HG03066 (cell line): ENCODE results near the gene RAB3B.
A peak's percentile ranks its signal among the peaks of the same experiment; 100 is the strongest.
"Not testable (repeated sequence)": the region's sequence is repeated elsewhere in the genome, so short reads cannot be mapped to it uniquely, and the experiment has no call there.

Experiments
- ATAC-seq: cut with Tn5 transposase; IDR thresholded peaks from one replicate; pipeline ENCODE4 v1.9.1; 2021; ENCODE audit warnings: low read depth; ENCODE audit not compliant: unreplicated experiment

The RAB3B gene

GRCh38 chr1:51990478-51990965 lies at the start of gene RAB3B:
TSS of gene RAB3B (minus strand) at chr1:51990700. CDS start at chr1:51977117, 13,583 bp downstream.
- ATAC-seq: peak; percentile 76

GRCh38 chr1:52037909-52038308 lies 47.4 kb upstream of the RAB3B start:
- ATAC-seq: no peak

- ATAC-seq: no peak
Measured at GRCh38 chr1:52037402-52037814, 46.9 kb upstream of the RAB3B start.

- ATAC-seq: no peak
Measured at GRCh38 chr1:52034050-52034384, 43.5 kb upstream of the RAB3B start.

- peak; percentile 74 for ATAC-seq
Measured at GRCh38 chr1:52033190-52034049, 42.9 kb upstream of the RAB3B start, which contains the start of gene KTI12. TSS of gene KTI12 (minus strand) at chr1:52033810. CDS start at chr1:52033761, 49 bp downstream.

- peak; percentile 50 for ATAC-seq
Measured at GRCh38 chr1:52032785-52033131, 42.3 kb upstream of the RAB3B start.

GRCh38 chr1:52032124-52032784 lies 41.8 kb upstream of the RAB3B start:
- ATAC-seq: peak; percentile 32

GRCh38 chr1:52028839-52029238 lies 38.3 kb upstream of the RAB3B start:
- not testable (repeated sequence) for ATAC-seq

- ATAC-seq: no peak
Measured at GRCh38 chr1:52028328-52028727, 37.8 kb upstream of the RAB3B start.

- no peak for ATAC-seq
Measured at GRCh38 chr1:52026278-52026677, 35.8 kb upstream of the RAB3B start.

GRCh38 chr1:52022133-52022532 lies 31.6 kb upstream of the RAB3B start:
- no peak for ATAC-seq

- ATAC-seq: no peak
Measured at GRCh38 chr1:52008071-52008809, 17.7 kb upstream of the RAB3B start.

GRCh38 chr1:52007215-52008002 lies 16.9 kb upstream of the RAB3B start:
- no peak for ATAC-seq

GRCh38 chr1:52006081-52006553 lies 15.6 kb upstream of the RAB3B start:
- ATAC-seq: not testable (repeated sequence)

- not testable (repeated sequence) for ATAC-seq
Measured at GRCh38 chr1:52005548-52005947, 15.0 kb upstream of the RAB3B start.

- no peak for ATAC-seq
Measured at GRCh38 chr1:52003877-52004276, 13.4 kb upstream of the RAB3B start.

- no peak for ATAC-seq
Measured at GRCh38 chr1:52002038-52002917, 11.8 kb upstream of the RAB3B start.

GRCh38 chr1:51998701-51999100 lies 8.2 kb upstream of the RAB3B start:
- ATAC-seq: no peak

GRCh38 chr1:51997974-51998382 lies 7.5 kb upstream of the RAB3B start:
- no peak for ATAC-seq
